ENCODE measurements around the gene ZNF497. TPM values are rescaled to one million over a fixed set of nuclear protein-coding genes. Genes with fewer than 3 reads are reported as not detected.

The ZNF497 gene
- total and polyA plus RNA-seq, 2 of the 13 experiments (the other 11 are each of a cell fraction or from before 2014, with no cell fraction given), result 1.5 to 1.9 TPM

- TF ChIP-seq GRHL1 (CRISPR knock-in tag; conservative IDR thresholded peaks at IDR 0.05) (no peak), TBX3 (IDR thresholded peaks at IDR 0.05; ENCODE audit: borderline replicate concordance) (0 out of 2 replicates have a peak, but pooled peaks have one; percentile 10), ZNF296 (CRISPR knock-in tag; conservative IDR thresholded peaks at IDR 0.05) (no peak), TP53 (CRISPR knock-in tag; conservative IDR thresholded peaks at IDR 0.05) (peak; percentile 77; the same call in 1 of the 2 replicates), SIN3B (IDR thresholded peaks at IDR 0.05; ENCODE audit: low read length) (peak; percentile 51; the same call in 1 of the 2 replicates), ZNF652 (CRISPR knock-in tag; IDR thresholded peaks at IDR 0.05; ENCODE audit: borderline replicate concordance, low read depth) (no peak), GMEB2 (CRISPR knock-in tag; IDR thresholded peaks at IDR 0.05; ENCODE audit: low read depth) (peak; percentile 52; the same call in 1 of the 2 replicates), KLF11 (CRISPR knock-in tag; IDR thresholded peaks at IDR 0.05) (peak; percentile 58), XRCC5 (optimal IDR thresholded peaks at IDR 0.05; ENCODE audit: low read length) (peak; percentile 50), CENPX (CRISPR knock-in tag; IDR thresholded peaks at IDR 0.05) (no peak), SIX4 (CRISPR knock-in tag; IDR thresholded peaks at IDR 0.05) (0 out of 2 replicates have a peak, but pooled peaks have one; percentile 9), ZNF343 (CRISPR knock-in tag; IDR thresholded peaks at IDR 0.05) (0 out of 2 replicates have a peak, but pooled peaks have one; percentile 38), WIZ (CRISPR knock-in tag; IDR thresholded peaks at IDR 0.05) (0 out of 2 replicates have a peak, but pooled peaks have one; percentile 7), PAWR (CRISPR knock-in tag; IDR thresholded peaks at IDR 0.05; ENCODE audit: borderline replicate concordance) (no peak), SMYD3 (CRISPR knock-in tag; IDR thresholded peaks at IDR 0.05) (no peak), JUND (CRISPR knock-in tag; IDR thresholded peaks at IDR 0.05) (no peak), MAX (IDR thresholded peaks at IDR 0.05) (peak; percentile 77), MEIS2 (CRISPR knock-in tag; IDR thresholded peaks at IDR 0.05) (peak; percentile 91), BRD4 (CRISPR knock-in tag; IDR thresholded peaks at IDR 0.05) (no peak; the same call in 1 of the 2 replicates), PTBP1 (IDR thresholded peaks at IDR 0.05; ENCODE audit: low read depth, low read length, poor library complexity, severe bottlenecking) (no peak), FOXO4 (CRISPR knock-in tag; conservative IDR thresholded peaks at IDR 0.05) (0 out of 2 replicates have a peak, but pooled peaks have one; percentile 62), ZNF7 (CRISPR knock-in tag; IDR thresholded peaks at IDR 0.05) (no peak), ZNF382 (CRISPR knock-in tag; IDR thresholded peaks at IDR 0.05; ENCODE audit: borderline replicate concordance) (no peak), CERS6 (CRISPR knock-in tag; IDR thresholded peaks at IDR 0.05) (no peak), NFKBIZ (CRISPR knock-in tag; IDR thresholded peaks at IDR 0.05) (no peak)
Observed at GRCh38 chr19:58362272-58362994, at the start of gene ZNF497 (continued).
